Measurements from ENCODE around the gene TCEA2. TPM values are rescaled to one million over a fixed set of nuclear protein-coding genes. Genes with fewer than 3 reads are reported as not detected.

TCEA2 gene
- total and polyA plus RNA-seq, 2 of the 13 experiments (the other 11 are each of a cell fraction or from before 2014, with no cell fraction given) = 28.1 to 33.7 TPM

DNA sequence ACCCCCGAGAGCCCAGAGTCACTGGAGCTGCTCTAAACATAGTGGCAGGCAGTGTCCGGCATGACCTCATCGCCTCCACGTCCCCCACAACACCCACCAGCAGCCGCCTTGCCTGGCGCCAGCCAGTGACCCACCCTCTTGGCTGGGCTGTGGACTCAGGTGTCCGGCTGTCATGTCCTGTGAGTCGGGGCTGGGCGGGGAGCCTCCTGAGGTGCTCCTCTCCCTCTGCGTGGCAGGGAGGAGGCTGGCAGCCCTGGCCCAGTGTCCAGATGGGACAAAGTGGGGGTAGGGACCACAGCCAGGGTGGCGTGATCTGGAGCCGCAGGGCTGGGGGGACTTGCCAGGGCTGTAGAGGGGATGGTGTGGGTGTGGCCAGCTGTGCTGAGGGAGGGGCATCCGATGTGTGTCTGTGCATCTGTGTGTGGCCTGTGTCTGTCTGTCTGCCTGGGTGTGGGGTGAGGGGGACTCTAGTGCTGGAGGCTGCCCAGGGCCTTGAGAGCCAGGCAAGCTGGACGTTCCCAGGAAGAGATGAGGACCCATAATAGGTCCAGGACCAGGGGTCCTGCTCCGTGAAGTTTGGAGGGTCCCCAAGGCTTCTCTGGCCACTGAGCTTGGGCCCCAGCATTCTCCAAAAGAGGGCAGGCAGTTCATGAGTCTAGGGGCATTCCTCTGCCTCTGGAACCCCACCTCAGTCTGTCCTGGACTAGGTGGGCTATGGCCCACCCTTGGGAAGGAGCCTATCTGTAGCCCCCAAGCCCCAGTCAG lies 11.3 kb upstream of the TCEA2 start:
- Histone ChIP-seq H4K20me1 (ENCODE audit: insufficient read depth, low read length) (no peaks in the 10 kb centered on the region), H3K4me1 (ENCODE audit: insufficient read depth, low read length) (peaks cover 69% of the 10 kb centered on the region), H3K27me3 (ENCODE audit: control insufficient read depth in 1 of 2, insufficient read depth in 2 of 2, low read length in 2 of 2) (no peaks in the 10 kb centered on the region; a peak in 1 of 5 replicates), H3K9ac (ENCODE audit: insufficient read depth, low read depth, low read length) (peak overlapping the region; percentile 79; the same call in 1 of the 2 replicates), H3K79me2 (ENCODE audit: insufficient read depth, low read length) (peaks cover 4% of the 10 kb centered on the region), H3K36me3 (replicated peaks in 1 of 2; ENCODE audit: control insufficient read depth in 1 of 2, insufficient read depth in 2 of 2, low read length in 2 of 2) (no peaks in the 10 kb centered on the region), H3K9me3 (ENCODE audit: low read length) (no peaks in the 10 kb centered on the region), H3K4me2 (ENCODE audit: low read depth, low read length) (peak overlapping the region; percentile 98), H2AFZ (ENCODE audit: low read length) (no peak overlapping the region), H3K27ac (ENCODE audit: extremely low read length, insufficient read depth, low read length) (no peak overlapping the region), H3K4me3 (replicated peaks in 1 of 3; ENCODE audit: insufficient read depth in 1 of 3, low read depth in 2 of 3, low read length in 3 of 3) (peak overlapping the region in 2 of 3 experiments; percentile 77 to 88; a peak in 3 of 6 replicates)
- 33% methylated on average over 14 of the region's 15 CpGs for WGBS (ENCODE audit: low lambda C conversion rate)
- ATAC-seq (no peak), DNase-seq (ENCODE audit: low spot score) (no peak), FAIRE-seq (no peak)
- POLR2A ChIA-PET = interaction anchor here (0.6 to 9.4 kb wide), 8 partner anchors 10 to 393 kb away, joined by 3 to 252 read pairs (median 6); partner anchors contain the start of genes C20orf204, OPRL1, PRPF6 and RGS19
- intact Hi-C loops (cut with micrococcal nuclease; ENCODE audit: unreplicated experiment) = no loop called here
- in situ Hi-C loops (cut with HindIII; ENCODE audit: extremely low pct_ligation_motif_present, low pct_unique_long_range_greater_than_20kb) = no loop called here
- BruUV-seq (replicated peaks) = no TSS peak
- CTCF ChIA-PET (ENCODE audit: low intra/inter-chr PET ratio, low total read pairs) = no interaction called here
- TF ChIP-seq ZNF781 (CRISPR knock-in tag; IDR thresholded peaks at IDR 0.05; ENCODE audit: borderline replicate concordance, not compliant biosample characterization) (peak; percentile 25), MYC (CRISPR knock-in tag; IDR thresholded peaks at IDR 0.05; ENCODE audit: borderline replicate concordance) (peak; percentile 53; the same call in 1 of the 2 replicates), NR2F1 (CRISPR knock-in tag; IDR thresholded peaks at IDR 0.05) (no peak), KDM5B (CRISPR knock-in tag; IDR thresholded peaks at IDR 0.05; ENCODE audit: borderline replicate concordance) (peak; percentile 45; the same call in 1 of the 2 replicates), ZNF235 (CRISPR knock-in tag; IDR thresholded peaks at IDR 0.05; ENCODE audit: borderline replicate concordance) (no peak), ZNF839 (CRISPR knock-in tag; IDR thresholded peaks at IDR 0.05; ENCODE audit: borderline replicate concordance) (peak; percentile 24; the same call in 1 of the 2 replicates), SPEN (CRISPR knock-in tag; IDR thresholded peaks at IDR 0.05; ENCODE audit: low read depth) (no peak), ZNF549 (CRISPR knock-in tag; IDR thresholded peaks at IDR 0.05) (no peak), NBN (conservative IDR thresholded peaks at IDR 0.05) (no peak), PTBP1 (IDR thresholded peaks at IDR 0.05; ENCODE audit: low read depth, low read length, poor library complexity, severe bottlenecking) (peak; percentile 35), CBX1 (IDR thresholded peaks at IDR 0.05; ENCODE audit: low read depth) (peak; percentile 32), THAP11 (CRISPR knock-in tag; IDR thresholded peaks at IDR 0.05) (no peak)
- TF ChIP-seq, protein P1, sequence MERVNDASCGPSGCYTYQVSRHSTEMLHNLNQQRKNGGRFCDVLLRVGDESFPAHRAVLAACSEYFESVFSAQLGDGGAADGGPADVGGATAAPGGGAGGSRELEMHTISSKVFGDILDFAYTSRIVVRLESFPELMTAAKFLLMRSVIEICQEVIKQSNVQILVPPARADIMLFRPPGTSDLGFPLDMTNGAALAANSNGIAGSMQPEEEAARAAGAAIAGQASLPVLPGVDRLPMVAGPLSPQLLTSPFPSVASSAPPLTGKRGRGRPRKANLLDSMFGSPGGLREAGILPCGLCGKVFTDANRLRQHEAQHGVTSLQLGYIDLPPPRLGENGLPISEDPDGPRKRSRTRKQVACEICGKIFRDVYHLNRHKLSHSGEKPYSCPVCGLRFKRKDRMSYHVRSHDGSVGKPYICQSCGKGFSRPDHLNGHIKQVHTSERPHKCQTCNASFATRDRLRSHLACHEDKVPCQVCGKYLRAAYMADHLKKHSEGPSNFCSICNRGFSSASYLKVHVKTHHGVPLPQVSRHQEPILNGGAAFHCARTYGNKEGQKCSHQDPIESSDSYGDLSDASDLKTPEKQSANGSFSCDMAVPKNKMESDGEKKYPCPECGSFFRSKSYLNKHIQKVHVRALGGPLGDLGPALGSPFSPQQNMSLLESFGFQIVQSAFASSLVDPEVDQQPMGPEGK (CRISPR knock-in tag; IDR thresholded peaks at IDR 0.05) = 0 out of 2 replicates have a peak, but pooled peaks have one; percentile 28
- TF ChIP-seq, protein P2, sequence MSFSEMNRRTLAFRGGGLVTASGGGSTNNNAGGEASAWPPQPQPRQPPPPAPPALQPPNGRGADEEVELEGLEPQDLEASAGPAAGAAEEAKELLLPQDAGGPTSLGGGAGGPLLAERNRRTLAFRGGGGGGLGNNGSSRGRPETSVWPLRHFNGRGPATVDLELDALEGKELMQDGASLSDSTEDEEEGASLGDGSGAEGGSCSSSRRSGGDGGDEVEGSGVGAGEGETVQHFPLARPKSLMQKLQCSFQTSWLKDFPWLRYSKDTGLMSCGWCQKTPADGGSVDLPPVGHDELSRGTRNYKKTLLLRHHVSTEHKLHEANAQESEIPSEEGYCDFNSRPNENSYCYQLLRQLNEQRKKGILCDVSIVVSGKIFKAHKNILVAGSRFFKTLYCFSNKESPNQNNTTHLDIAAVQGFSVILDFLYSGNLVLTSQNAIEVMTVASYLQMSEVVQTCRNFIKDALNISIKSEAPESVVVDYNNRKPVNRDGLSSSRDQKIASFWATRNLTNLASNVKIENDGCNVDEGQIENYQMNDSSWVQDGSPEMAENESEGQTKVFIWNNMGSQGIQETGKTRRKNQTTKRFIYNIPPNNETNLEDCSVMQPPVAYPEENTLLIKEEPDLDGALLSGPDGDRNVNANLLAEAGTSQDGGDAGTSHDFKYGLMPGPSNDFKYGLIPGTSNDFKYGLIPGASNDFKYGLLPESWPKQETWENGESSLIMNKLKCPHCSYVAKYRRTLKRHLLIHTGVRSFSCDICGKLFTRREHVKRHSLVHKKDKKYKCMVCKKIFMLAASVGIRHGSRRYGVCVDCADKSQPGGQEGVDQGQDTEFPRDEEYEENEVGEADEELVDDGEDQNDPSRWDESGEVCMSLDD (CRISPR knock-in tag; IDR thresholded peaks at IDR 0.05; ENCODE audit: borderline replicate concordance) = no peak
- TF ChIP-seq, protein P3, sequence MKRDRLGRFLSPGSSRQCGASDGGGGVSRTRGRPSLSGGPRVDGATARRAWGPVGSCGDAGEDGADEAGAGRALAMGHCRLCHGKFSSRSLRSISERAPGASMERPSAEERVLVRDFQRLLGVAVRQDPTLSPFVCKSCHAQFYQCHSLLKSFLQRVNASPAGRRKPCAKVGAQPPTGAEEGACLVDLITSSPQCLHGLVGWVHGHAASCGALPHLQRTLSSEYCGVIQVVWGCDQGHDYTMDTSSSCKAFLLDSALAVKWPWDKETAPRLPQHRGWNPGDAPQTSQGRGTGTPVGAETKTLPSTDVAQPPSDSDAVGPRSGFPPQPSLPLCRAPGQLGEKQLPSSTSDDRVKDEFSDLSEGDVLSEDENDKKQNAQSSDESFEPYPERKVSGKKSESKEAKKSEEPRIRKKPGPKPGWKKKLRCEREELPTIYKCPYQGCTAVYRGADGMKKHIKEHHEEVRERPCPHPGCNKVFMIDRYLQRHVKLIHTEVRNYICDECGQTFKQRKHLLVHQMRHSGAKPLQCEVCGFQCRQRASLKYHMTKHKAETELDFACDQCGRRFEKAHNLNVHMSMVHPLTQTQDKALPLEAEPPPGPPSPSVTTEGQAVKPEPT (CRISPR knock-in tag; IDR thresholded peaks at IDR 0.05; ENCODE audit: low read depth) = 0 out of 2 replicates have a peak, but pooled peaks have one; percentile 43
